Activated CD8-positive, alpha-beta memory T cell treated with anti-CD3 and anti-CD28 coated beads for 24 hours (primary cell): ENCODE measurements around the gene MEF2D.

Experiments used
- DNase-seq: peaks from one replicate; pipeline ENCODE4 v3.0.0-alpha.2; 2020

MEF2D gene

GRCh38 chr1:156421939-156422601, 78.5 kb downstream of the MEF2D start:
- no peak for DNase-seq

DNA sequence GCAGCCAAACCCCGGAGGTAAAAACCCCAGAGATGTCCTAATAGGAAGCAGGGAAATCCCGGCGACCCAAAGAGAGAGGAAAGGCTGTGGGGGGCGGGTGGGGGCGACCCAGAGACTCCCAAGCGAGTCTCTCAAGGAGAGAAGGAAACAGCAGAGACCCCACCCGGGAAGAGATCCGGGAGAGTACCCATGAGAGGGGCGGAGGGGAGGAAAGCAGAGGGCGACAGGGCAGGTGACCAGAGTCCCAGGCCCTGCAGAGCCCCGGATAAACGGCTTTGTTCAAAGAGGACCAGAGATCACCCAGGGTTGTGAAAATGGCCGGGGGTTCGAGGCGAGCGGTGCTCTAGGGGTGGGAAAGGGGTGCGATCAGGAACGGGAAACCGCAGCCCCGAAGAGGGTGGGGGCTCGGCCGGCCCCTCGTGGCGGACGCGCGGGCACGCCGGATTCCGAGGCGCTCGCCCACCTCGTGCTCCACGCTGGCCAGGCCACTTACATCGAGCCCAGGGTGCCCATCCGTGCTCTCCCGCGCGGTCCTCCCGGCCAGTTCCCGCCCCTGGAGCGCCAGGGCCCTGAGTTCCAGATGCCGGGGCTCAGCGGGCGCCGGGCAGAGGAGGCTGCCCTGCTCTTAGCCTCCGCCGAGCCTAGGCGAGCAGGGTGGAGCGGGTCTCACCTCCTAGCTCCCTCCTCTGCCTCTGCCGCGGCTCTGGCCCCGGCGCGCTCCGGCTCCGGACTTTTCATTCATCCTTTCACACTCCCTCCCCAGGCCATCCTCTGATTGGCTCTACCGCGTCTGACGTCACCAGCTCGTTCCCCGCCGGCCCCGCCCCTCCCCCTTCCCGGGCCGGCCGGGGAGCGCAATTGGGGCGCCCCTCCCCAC, 79.3 kb downstream of the MEF2D start:
- peak; percentile 85 for DNase-seq

GRCh38 chr1:156420205-156421061, 80.1 kb downstream of the MEF2D start:
- DNase-seq: peak; percentile 80

DNA sequence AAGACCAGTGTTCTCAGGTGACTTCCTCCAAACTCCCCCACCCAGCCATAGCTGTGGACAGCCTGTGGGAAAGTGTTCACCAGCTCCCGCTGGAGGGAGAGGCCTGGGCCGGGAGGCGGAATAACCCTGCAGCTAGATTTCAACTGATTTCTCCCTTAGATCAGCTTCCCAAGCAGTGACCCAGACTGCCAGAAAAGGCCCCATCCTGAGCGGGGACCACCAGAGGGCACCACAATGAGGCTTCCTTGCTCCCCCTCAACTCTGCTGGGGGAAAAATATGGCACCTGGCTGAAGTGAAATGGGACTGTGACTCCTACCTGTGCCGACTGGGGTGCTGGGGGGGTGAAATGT, 80.7 kb downstream of the MEF2D start:
- DNase-seq: no peak

- DNase-seq: no peak
Measured at GRCh38 chr1:156418416-156419070, 82.0 kb downstream of the MEF2D start.

DNA sequence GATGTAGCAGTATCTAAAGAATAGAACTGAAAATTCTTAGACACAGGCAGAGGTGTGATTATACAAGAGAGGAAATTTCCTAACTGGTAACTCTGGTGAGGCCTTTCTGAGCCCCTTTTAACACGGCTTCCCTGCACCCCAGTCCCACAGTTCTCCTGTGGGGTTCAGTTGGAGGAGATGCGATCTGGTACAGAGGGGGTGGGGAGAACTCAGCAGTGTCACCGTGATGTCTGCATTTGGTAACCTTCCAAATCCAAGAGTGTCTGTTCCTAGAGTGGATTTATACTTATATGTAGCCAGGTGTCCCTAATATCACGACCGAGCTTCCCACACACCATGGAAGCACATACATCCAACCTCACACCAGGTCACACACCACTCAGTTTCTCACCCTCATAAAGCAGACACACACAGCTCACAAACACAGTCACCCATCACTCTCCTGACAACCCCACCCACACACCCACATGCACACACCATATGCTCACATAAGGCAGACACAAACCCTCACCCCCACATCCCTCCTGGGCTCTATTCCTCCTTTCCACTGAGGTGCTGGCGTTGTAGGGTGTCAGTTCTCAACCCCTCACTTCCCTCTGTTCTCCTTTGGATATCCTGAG, 83.1 kb downstream of the MEF2D start:
- no peak for DNase-seq

GRCh38 chr1:156416993-156417392, 83.6 kb downstream of the MEF2D start:
- no peak for DNase-seq

- DNase-seq: no peak
Measured at GRCh38 chr1:156414461-156415064, 86.0 kb downstream of the MEF2D start.
